Measurements from ENCODE around the gene SVIL. TPM values are rescaled to one million over a fixed set of nuclear protein-coding genes. Genes with fewer than 3 reads are reported as not detected.

SVIL gene
- total and polyA plus RNA-seq, 2 experiments from 2014 or later = 5.9 to 7.3 TPM

- Histone ChIP-seq H3K27ac (no peak overlapping the region), H3K4me1 (ENCODE audit: insufficient read depth) (peaks cover 16% of the 10 kb centered on the region), H3F3A (ENCODE audit: insufficient read depth) (peaks cover 21% of the 10 kb centered on the region), H3K79me2 (ENCODE audit: insufficient read depth) (no peaks in the 10 kb centered on the region), H3K27me3 (replicated peaks; ENCODE audit: insufficient read depth) (no peaks in the 10 kb centered on the region), H3K9me3 (ENCODE audit: low read depth) (no peaks in the 10 kb centered on the region), H3K36me3 (ENCODE audit: low read depth) (0 out of 2 replicates have a peak, but pooled peaks cover 5% of the 10 kb centered on the region), H3K9ac (no peak overlapping the region), H3K4me2 (ENCODE audit: unreplicated experiment) (no peak overlapping the region), H3K4me3 (no peak overlapping the region), H3K9me2 (ENCODE audit: insufficient read depth) (no peaks in the 10 kb centered on the region), H2AFZ (no peak overlapping the region), H4K20me1 (ENCODE audit: insufficient read depth) (no peaks in the 10 kb centered on the region; the same call in 1 of the 2 replicates)
- in situ Hi-C loops (cut with MboI) = no loop called here
- WGBS, 2 experiments (ENCODE audit: low coverage in 1 of 2, low lambda C conversion rate in 2 of 2, missing lambda C conversion rate in 2 of 2) = 81 to 88% methylated on average over 5 of the region's 5 CpGs
- DNase-seq = no peak
- TF ChIP-seq EZH2 (IDR thresholded peaks at IDR 0.05; ENCODE audit: insufficient read depth, poor library complexity, severe bottlenecking) = no peak
- no peak for TF ChIP-seq EZH2phosphoT487 (IDR thresholded peaks at IDR 0.05; ENCODE audit: insufficient read depth, low read depth)
These were observed 162.3 kb downstream of the SVIL start for GRCh38 chr10:29472301-29473086.

- WGBS, 2 experiments (ENCODE audit: low coverage in 1 of 2, low lambda C conversion rate in 2 of 2, missing lambda C conversion rate in 2 of 2) = 0% methylated on average over 1 of the region's 1 CpG
- in situ Hi-C loops (cut with MboI) = no loop called here
- no peaks in the 10 kb centered on the region for H3K9me3 ChIP-seq (ENCODE audit: low read depth)
- TF ChIP-seq EZH2phosphoT487 (IDR thresholded peaks at IDR 0.05; ENCODE audit: insufficient read depth, low read depth) (0 out of 2 replicates have a peak, but pooled peaks have one; percentile 67), EZH2 (IDR thresholded peaks at IDR 0.05; ENCODE audit: insufficient read depth, poor library complexity, severe bottlenecking) (no peak)
- H3K9ac ChIP-seq = no peak overlapping the region
- H3F3A ChIP-seq (ENCODE audit: insufficient read depth) = peaks cover 21% of the 10 kb centered on the region
- no peak overlapping the region for H3K4me3 ChIP-seq
- peak; percentile 90 for DNase-seq
- peak overlapping the region; percentile 15 for H3K4me2 ChIP-seq (ENCODE audit: unreplicated experiment)
- H3K4me1 ChIP-seq (ENCODE audit: insufficient read depth) = peaks cover 16% of the 10 kb centered on the region
- peak overlapping the region; percentile 18; the same call in 1 of the 2 replicates for H3K27ac ChIP-seq
- H4K20me1 ChIP-seq (ENCODE audit: insufficient read depth) = no peaks in the 10 kb centered on the region; the same call in 1 of the 2 replicates
- no peaks in the 10 kb centered on the region for H3K9me2 ChIP-seq (ENCODE audit: insufficient read depth)
- 0 out of 2 replicates have a peak, but pooled peaks cover 5% of the 10 kb centered on the region for H3K36me3 ChIP-seq (ENCODE audit: low read depth)
- H3K79me2 ChIP-seq (ENCODE audit: insufficient read depth) = no peaks in the 10 kb centered on the region
- no peaks in the 10 kb centered on the region for H3K27me3 ChIP-seq (replicated peaks; ENCODE audit: insufficient read depth)
- H2AFZ ChIP-seq = no peak overlapping the region
These were observed 163.3 kb downstream of the SVIL start for GRCh38 chr10:29471544-29471859.

DNA sequence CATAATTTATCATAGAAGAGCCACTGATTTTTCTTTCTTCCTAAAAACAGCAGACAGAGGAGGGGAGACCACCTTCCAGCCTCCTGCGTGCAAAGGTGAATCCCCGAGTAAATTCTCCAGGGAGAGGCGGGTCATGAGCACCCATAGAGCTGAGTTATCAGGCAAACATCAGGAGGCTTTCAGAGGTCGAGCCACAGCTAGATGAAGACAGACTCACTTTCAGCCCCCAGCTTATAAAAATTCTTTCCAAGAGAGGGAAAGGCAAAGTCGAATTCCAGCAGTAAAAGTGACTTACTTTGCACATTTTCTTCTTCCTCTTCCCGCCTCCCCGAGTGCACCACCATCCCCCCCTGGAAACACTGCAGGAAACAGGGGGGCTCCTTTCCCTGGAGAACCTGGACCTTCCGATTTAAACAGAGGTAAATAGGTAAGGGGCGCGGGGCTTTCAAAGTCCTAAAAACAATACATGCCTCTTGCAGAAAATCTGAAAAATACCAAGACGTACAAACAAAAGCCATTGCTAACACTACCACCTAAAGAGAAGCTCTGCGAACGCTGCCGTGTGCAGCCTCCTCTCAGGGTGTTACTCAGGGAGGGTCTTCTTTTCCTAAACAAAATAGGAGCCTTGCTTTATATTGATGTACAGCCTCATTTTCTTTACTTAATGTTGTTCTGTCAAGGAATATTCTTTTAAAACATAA is 163.8 kb downstream of the SVIL start:
- no peak overlapping the region for H3K4me3 ChIP-seq
- H2AFZ ChIP-seq = no peak overlapping the region
- TF ChIP-seq EZH2 (IDR thresholded peaks at IDR 0.05; ENCODE audit: insufficient read depth, poor library complexity, severe bottlenecking) (no peak), EZH2phosphoT487 (IDR thresholded peaks at IDR 0.05; ENCODE audit: insufficient read depth, low read depth) (no peak)
- no peaks in the 10 kb centered on the region for H3K9me3 ChIP-seq (ENCODE audit: low read depth)
- peaks cover 16% of the 10 kb centered on the region for H3K4me1 ChIP-seq (ENCODE audit: insufficient read depth)
- H3K36me3 ChIP-seq (ENCODE audit: low read depth) = 0 out of 2 replicates have a peak, but pooled peaks cover 8% of the 10 kb centered on the region
- H3K9ac ChIP-seq = no peak overlapping the region
- H3F3A ChIP-seq (ENCODE audit: insufficient read depth) = peaks cover 21% of the 10 kb centered on the region
- H3K79me2 ChIP-seq (ENCODE audit: insufficient read depth) = no peaks in the 10 kb centered on the region
- 60 to 61% methylated on average over 14 of the region's 14 CpGs for WGBS, 2 experiments (ENCODE audit: low coverage in 1 of 2, low lambda C conversion rate in 2 of 2, missing lambda C conversion rate in 2 of 2)
- H3K4me2 ChIP-seq (ENCODE audit: unreplicated experiment) = peak overlapping the region; percentile 15
- peak overlapping the region; percentile 14; the same call in 1 of the 2 replicates for H3K27ac ChIP-seq
- in situ Hi-C loops (cut with MboI) = no loop called here
- H3K9me2 ChIP-seq (ENCODE audit: insufficient read depth) = no peaks in the 10 kb centered on the region
- no peaks in the 10 kb centered on the region for H3K27me3 ChIP-seq (replicated peaks; ENCODE audit: insufficient read depth)
- no peaks in the 10 kb centered on the region; the same call in 1 of the 2 replicates for H4K20me1 ChIP-seq (ENCODE audit: insufficient read depth)
- DNase-seq = no peak

DNA sequence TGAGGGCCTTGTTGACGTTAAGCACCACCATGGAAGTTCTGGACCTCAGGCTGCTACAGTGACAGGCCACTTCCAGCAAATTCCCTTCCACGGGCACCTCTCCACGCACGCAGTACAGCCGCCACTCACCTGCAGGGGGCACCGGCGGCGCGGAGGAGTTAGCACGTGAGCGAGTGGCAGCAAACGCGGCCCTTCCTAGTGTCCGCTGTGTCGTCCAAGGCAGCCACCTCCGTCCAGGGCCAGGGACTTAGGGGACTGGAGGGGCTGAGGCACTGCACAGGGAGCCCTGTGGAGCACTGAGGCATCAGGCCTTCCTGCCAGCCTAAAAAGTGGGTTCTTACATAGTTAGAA is 164.4 kb downstream of the SVIL start:
- H4K20me1 ChIP-seq (ENCODE audit: insufficient read depth) = no peaks in the 10 kb centered on the region; the same call in 1 of the 2 replicates
- TF ChIP-seq EZH2phosphoT487 (IDR thresholded peaks at IDR 0.05; ENCODE audit: insufficient read depth, low read depth) (no peak), EZH2 (IDR thresholded peaks at IDR 0.05; ENCODE audit: insufficient read depth, poor library complexity, severe bottlenecking) (no peak)
- in situ Hi-C loops (cut with MboI) = no loop called here
- H3K27ac ChIP-seq = no peak overlapping the region
- peaks cover 21% of the 10 kb centered on the region for H3F3A ChIP-seq (ENCODE audit: insufficient read depth)
- no peak overlapping the region for H3K9ac ChIP-seq
- no peak overlapping the region for H2AFZ ChIP-seq
- peaks cover 16% of the 10 kb centered on the region for H3K4me1 ChIP-seq (ENCODE audit: insufficient read depth)
- 71 to 77% methylated on average over 16 of the region's 16 CpGs for WGBS, 2 experiments (ENCODE audit: low coverage in 1 of 2, low lambda C conversion rate in 2 of 2, missing lambda C conversion rate in 2 of 2)
- no peaks in the 10 kb centered on the region for H3K27me3 ChIP-seq (replicated peaks; ENCODE audit: insufficient read depth)
- 0 out of 2 replicates have a peak, but pooled peaks cover 8% of the 10 kb centered on the region for H3K36me3 ChIP-seq (ENCODE audit: low read depth)
- no peaks in the 10 kb centered on the region for H3K79me2 ChIP-seq (ENCODE audit: insufficient read depth)
- H3K4me2 ChIP-seq (ENCODE audit: unreplicated experiment) = no peak overlapping the region
- DNase-seq = no peak
- H3K4me3 ChIP-seq = no peak overlapping the region
- no peaks in the 10 kb centered on the region for H3K9me2 ChIP-seq (ENCODE audit: insufficient read depth)
- H3K9me3 ChIP-seq (ENCODE audit: low read depth) = no peaks in the 10 kb centered on the region

Data from GM23248 (cell line).